TTC549 (cell line): ENCODE measurements around the gene GAS2.

ENCODE experiments used
- FAIRE-seq: peaks from 2 replicates; lab custom pipeline; 2012; peaks lifted over from hg19 to GRCh38; lab: Jason Lieb, UNC

GAS2 gene

GRCh38 chr11:22787551-22788162, 121.2 kb downstream of the GAS2 start:
- peak; percentile 86 for FAIRE-seq

- no peak for FAIRE-seq
Measured at GRCh38 chr11:22792497-22792896, 126.1 kb downstream of the GAS2 start.

- no peak for FAIRE-seq
Measured at GRCh38 chr11:22795914-22796313, 129.5 kb downstream of the GAS2 start.

GRCh38 chr11:22797047-22797446, 130.6 kb downstream of the GAS2 start:
- FAIRE-seq: no peak

- FAIRE-seq: no peak
Measured at GRCh38 chr11:22798901-22799300, 132.5 kb downstream of the GAS2 start.

GRCh38 chr11:22800482-22800881, 134.1 kb downstream of the GAS2 start:
- FAIRE-seq: no peak

- no peak for FAIRE-seq
Measured at GRCh38 chr11:22802861-22803260, 136.4 kb downstream of the GAS2 start.

GRCh38 chr11:22807391-22807790, 141.0 kb downstream of the GAS2 start:
- FAIRE-seq: no peak

GRCh38 chr11:22807855-22808570, 141.6 kb downstream of the GAS2 start:
- FAIRE-seq: no peak

GRCh38 chr11:22808571-22809197, 142.3 kb downstream of the GAS2 start:
- no peak for FAIRE-seq

GRCh38 chr11:22809893-22810292, 143.5 kb downstream of the GAS2 start:
- FAIRE-seq: no peak

- no peak for FAIRE-seq
Measured at GRCh38 chr11:22822203-22822602, 155.8 kb downstream of the GAS2 start.

GRCh38 chr11:22828373-22828772, 162.0 kb downstream of the GAS2 start:
- FAIRE-seq: no peak

- FAIRE-seq: no peak
Measured at GRCh38 chr11:22829231-22830081, 163.0 kb downstream of the GAS2 start, which contains the start of gene SVIP. Gene SVIP (minus strand): TSS chr11:22829801. CDS start chr11:22829748, 53 bp downstream.

- FAIRE-seq: no peak
Measured at GRCh38 chr11:22830082-22830414, 163.6 kb downstream of the GAS2 start.

GRCh38 chr11:22832315-22833015, 166.1 kb downstream of the GAS2 start:
- FAIRE-seq: no peak

- FAIRE-seq: no peak
Measured at GRCh38 chr11:22846726-22847125, 180.3 kb downstream of the GAS2 start.

- no peak for FAIRE-seq
Measured at GRCh38 chr11:22851477-22851876, 185.1 kb downstream of the GAS2 start.

GRCh38 chr11:22859756-22860155, 193.3 kb downstream of the GAS2 start:
- no peak for FAIRE-seq

GRCh38 chr11:22860241-22860640, 193.8 kb downstream of the GAS2 start, which contains the start of gene CCDC179:
Gene CCDC179 (minus strand): TSS chr11:22860474. CDS start chr11:22860421, 53 bp downstream.
- FAIRE-seq: no peak
